Suprapubic skin (tissue), 4 donors: Measurements from ENCODE around the gene CLIC3. TPM values are rescaled to one million over a fixed set of nuclear protein-coding genes. Genes with fewer than 3 reads are reported as not detected.
A peak's percentile ranks its signal among the peaks of the same experiment; 100 is the strongest.

ENCODE experiments used
- DNase-seq, 2 donors: peaks; one replicate each; pipeline ENCODE4 v3.0.0-alpha.2; 2019; ENCODE audit warnings: low spot score in 2 of 2
- H3K27ac ChIP-seq: fragments of 200-600 bp; sonication (generic); one replicate; pipeline ENCODE4 v1.5.1; 2019
- H3K27me3 ChIP-seq: fragments of 200-600 bp; sonication (generic); one replicate; pipeline ENCODE4 v1.5.1; 2019
- H3K36me3 ChIP-seq: fragments of 200-600 bp; sonication (generic); one replicate; pipeline ENCODE4 v1.5.1; 2019
- H3K4me1 ChIP-seq: fragments of 200-600 bp; sonication (generic); one replicate; pipeline ENCODE4 v1.5.1; 2019
- H3K4me3 ChIP-seq: fragments of 200-600 bp; sonication (generic); one replicate; pipeline ENCODE4 v1.5.1; 2019; ENCODE audit warnings: mild to moderate bottlenecking
- H3K9me3 ChIP-seq: fragments of 200-600 bp; sonication (generic); one replicate; pipeline ENCODE4 v1.5.1; 2019
- EP300 ChIP-seq: sonication (generic); formaldehyde crosslinking; IDR thresholded peaks from one replicate; pipeline ENCODE4 v1.6.1; 2017; ENCODE audit warnings: antibody characterized with exemption
- POLR2A ChIP-seq, 2 donors: fragments of 450-650 bp; IDR thresholded peaks; one replicate each; pipeline ENCODE4 v1.6.1; 2017; ENCODE audit warnings: antibody characterized with exemption in 2 of 2, mild to moderate bottlenecking in 2 of 2, moderate library complexity in 2 of 2
- POLR2AphosphoS5 ChIP-seq, 3 donors: sonication (generic); formaldehyde crosslinking; IDR thresholded peaks; one replicate each; pipeline ENCODE4 v1.6.1; 2017; ENCODE audit warnings: antibody characterized with exemption in 3 of 3
- WGBS: methylation state at CpG from one replicate; pipeline ENCODE4 v1.1.5; 2018; 5-methylcytosine and 5-hydroxymethylcytosine counted together
- total RNA-seq, 4 donors: library from RNA; depleted of rRNA; stranded (reverse); fragments of >200 nt; gene quantifications; one replicate each; pipeline ENCODE4 v1.1.0, GENCODE V29; 2016
- TF ChIP-seq, protein P1 (sequence below), 2 donors: fragments of 200-600 bp in 1 of 2; fragments of 450-650 bp in 1 of 2; sonication (generic) in 1 of 2; IDR thresholded peaks; one replicate each; pipeline ENCODE4 v1.5.1; 2016 to 2019; ENCODE audit warnings: antibody characterized with exemption in 2 of 2, mild to moderate bottlenecking in 1 of 2, moderate library complexity in 1 of 2

The CLIC3 gene
- total RNA-seq, 4 donors from 2014 or later = 20.6 to 159 (median 130) TPM

DNA sequence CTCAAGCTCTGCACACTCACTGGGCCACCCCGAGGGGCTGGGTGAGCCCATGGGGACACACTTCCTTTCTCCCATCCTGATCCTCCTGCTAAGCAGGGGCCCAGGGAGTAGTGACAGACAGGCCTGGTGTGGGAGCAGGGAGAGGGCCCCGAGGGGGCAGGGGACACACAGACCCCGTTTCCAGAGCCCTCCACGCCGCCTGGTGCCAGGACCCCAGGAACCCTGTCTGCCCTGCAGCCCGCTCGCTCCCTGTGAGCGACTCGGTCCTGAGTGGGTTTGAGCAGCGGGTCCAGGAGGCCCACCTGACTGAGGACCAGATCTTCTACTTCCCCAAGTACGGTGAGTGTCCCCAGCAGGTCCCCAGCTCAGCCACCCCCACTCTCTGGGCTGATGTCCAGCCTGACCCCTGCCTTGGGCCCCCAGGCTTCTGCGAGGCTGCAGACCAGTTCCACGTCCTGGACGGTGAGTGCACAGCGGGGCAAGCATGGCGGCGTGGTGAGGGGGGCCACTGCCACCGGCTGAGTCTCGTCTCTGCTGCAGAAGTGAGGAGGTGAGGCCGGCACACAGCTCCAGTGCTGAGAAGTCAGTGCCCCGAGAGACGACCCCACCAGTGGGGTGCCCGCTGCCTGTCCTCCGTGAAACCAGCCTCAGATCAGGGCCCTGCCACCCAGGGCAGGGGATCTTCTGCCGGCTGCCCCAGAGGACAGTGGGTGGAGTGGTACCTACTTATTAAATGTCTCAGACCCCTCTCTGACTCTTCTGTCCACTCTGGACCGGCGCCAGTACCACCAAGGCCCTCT, 49.9 kb downstream of the CLIC3 start:
- no peaks in the 10 kb centered on the region for H3K27me3 ChIP-seq
- no peak overlapping the region for H3K4me3 ChIP-seq
- TF ChIP-seq EP300 (no peak), POLR2AphosphoS5 (IDR thresholded peaks at IDR 0.05) (no peak), POLR2A (IDR thresholded peaks at IDR 0.05) (no peak)
- TF ChIP-seq, protein P1, sequence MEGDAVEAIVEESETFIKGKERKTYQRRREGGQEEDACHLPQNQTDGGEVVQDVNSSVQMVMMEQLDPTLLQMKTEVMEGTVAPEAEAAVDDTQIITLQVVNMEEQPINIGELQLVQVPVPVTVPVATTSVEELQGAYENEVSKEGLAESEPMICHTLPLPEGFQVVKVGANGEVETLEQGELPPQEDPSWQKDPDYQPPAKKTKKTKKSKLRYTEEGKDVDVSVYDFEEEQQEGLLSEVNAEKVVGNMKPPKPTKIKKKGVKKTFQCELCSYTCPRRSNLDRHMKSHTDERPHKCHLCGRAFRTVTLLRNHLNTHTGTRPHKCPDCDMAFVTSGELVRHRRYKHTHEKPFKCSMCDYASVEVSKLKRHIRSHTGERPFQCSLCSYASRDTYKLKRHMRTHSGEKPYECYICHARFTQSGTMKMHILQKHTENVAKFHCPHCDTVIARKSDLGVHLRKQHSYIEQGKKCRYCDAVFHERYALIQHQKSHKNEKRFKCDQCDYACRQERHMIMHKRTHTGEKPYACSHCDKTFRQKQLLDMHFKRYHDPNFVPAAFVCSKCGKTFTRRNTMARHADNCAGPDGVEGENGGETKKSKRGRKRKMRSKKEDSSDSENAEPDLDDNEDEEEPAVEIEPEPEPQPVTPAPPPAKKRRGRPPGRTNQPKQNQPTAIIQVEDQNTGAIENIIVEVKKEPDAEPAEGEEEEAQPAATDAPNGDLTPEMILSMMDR (IDR thresholded peaks at IDR 0.05) = no peak
- 85% methylated on average over 15 of the region's 27 CpGs for WGBS
- peaks cover 49% of the 10 kb centered on the region for H3K4me1 ChIP-seq
- no peak overlapping the region for H3K27ac ChIP-seq
- no peak for DNase-seq
- peaks cover 16% of the 10 kb centered on the region for H3K36me3 ChIP-seq
- H3K9me3 ChIP-seq = no peaks in the 10 kb centered on the region

DNA sequence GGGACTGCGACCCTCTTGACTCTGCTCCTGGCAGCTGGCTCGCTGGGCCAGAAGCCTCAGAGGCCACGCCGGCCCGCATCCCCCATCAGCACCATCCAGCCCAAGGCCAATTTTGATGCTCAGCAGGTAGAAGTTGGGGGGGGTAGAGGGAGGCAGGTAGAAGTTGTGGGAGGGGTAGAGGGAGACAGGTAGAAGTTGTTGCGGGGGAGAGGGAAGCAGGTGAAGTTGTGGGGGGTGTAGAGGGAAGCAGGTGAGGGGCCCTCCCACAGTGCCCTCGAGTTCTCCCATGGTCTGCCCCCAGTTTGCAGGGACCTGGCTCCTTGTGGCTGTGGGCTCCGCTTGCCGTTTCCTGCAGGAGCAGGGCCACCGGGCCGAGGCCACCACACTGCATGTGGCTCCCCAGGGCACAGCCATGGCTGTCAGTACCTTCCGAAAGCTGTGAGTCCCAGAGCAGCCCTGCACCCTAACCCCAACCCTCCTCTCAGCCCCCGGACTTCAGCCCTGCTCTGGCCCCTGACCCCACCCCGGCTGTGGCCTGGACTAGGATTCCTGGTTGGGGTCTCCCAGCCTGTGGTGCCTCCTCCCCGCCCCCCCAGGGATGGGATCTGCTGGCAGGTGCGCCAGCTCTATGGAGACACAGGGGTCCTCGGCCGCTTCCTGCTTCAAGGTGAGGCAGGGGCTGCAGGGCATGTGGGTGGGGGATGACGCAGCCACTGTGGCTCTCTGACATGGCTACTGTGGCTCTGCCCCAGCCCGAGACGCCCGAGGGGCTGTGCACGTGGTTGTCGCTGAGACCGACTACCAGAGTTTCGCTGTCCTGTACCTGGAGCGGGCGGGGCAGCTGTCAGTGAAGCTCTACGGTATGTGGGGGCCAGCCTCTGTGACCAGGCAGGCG, 50.8 kb downstream of the CLIC3 start:
- Histone ChIP-seq H3K9me3 (no peaks in the 10 kb centered on the region), H3K27me3 (no peaks in the 10 kb centered on the region), H3K4me1 (peaks cover 48% of the 10 kb centered on the region), H3K4me3 (no peak overlapping the region), H3K36me3 (peaks cover 25% of the 10 kb centered on the region), H3K27ac (no peak overlapping the region)
- 79% methylated on average over 17 of the region's 30 CpGs for WGBS
- TF ChIP-seq, protein P1 (IDR thresholded peaks at IDR 0.05) = no peak
- no peak for TF ChIP-seq POLR2A (IDR thresholded peaks at IDR 0.05)
- peak in 1 of 2 donors; percentile 68 for DNase-seq

Other genes starting within 250 kb of the CLIC3 start
- gene LCN6, start 248.0 kb downstream of the CLIC3 start, total RNA-seq = 1 to 10 TPM; 4.0 to 8.3 (median 5.9) TPM
- gene LCN8, start 238.3 kb downstream of the CLIC3 start, total RNA-seq = not detected
- gene LCN15, start 232.1 kb downstream of the CLIC3 start, total RNA-seq = under 1 TPM in 1 of 4 donors, not detected in 3; 0.21 TPM
- 100 to 1,000 TPM in 2 of 4 donors, 10 to 100 TPM in 2; 71.1 to 148 (median 115) TPM for gene TMEM141, start 205.2 kb downstream of the CLIC3 start, total RNA-seq
- gene CCDC183, start 200.2 kb downstream of the CLIC3 start, total RNA-seq = 10 to 100 TPM in 1 of 4 donors, 1 to 10 TPM in 3; 1.1 to 10.3 (median 2.3) TPM
- gene RABL6, start 188.6 kb downstream of the CLIC3 start, total RNA-seq = 10 to 100 TPM; 54.2 to 70.7 (median 61.0) TPM
- gene AJM1, start 154.1 kb downstream of the CLIC3 start, total RNA-seq = 1 to 10 TPM; 1.6 to 3.1 (median 2.2) TPM
- 10 to 100 TPM; 41.9 to 64.2 (median 46.6) TPM for gene PHPT1, start 147.2 kb downstream of the CLIC3 start, total RNA-seq
- gene MAMDC4, start 144.2 kb downstream of the CLIC3 start, total RNA-seq = 1 to 10 TPM; 1.3 to 3.9 (median 1.8) TPM
- gene EDF1, start 130.3 kb downstream of the CLIC3 start, total RNA-seq = 100 to 1,000 TPM; 236 to 328 (median 311) TPM
- 10 to 100 TPM in 2 of 4 donors, 1 to 10 TPM in 2; 8.6 to 16.1 (median 10.5) TPM for gene TRAF2, start 110.1 kb downstream of the CLIC3 start, total RNA-seq
- 100 to 1,000 TPM; 101 to 166 (median 142) TPM for gene FBXW5, start 51.8 kb downstream of the CLIC3 start, total RNA-seq
- gene C8G, start 51.3 kb downstream of the CLIC3 start, total RNA-seq = 1 to 10 TPM in 1 of 4 donors, not detected in 3; 2.7 TPM
- gene LCN12, start 44.3 kb downstream of the CLIC3 start, total RNA-seq = 1 to 10 TPM in 1 of 4 donors, not detected in 3; 3.7 TPM
- gene PTGDS, start 19.1 kb downstream of the CLIC3 start, total RNA-seq = 10 to 100 TPM in 3 of 4 donors, 1 to 10 TPM in 1; 4.3 to 31.7 (median 25.7) TPM
- gene LCNL1, start 13.6 kb downstream of the CLIC3 start, total RNA-seq = under 1 TPM in 2 of 4 donors, not detected in 2; 0.18 to 0.40 TPM
- 10 to 100 TPM; 43.2 to 68.6 (median 61.5) TPM for gene PAXX, start 4.1 kb downstream of the CLIC3 start, total RNA-seq
- gene ABCA2, start 31.7 kb upstream of the CLIC3 start, total RNA-seq = 10 to 100 TPM; 10.4 to 44.7 (median 33.4) TPM
- gene FUT7, start 35.5 kb upstream of the CLIC3 start, total RNA-seq = under 1 TPM in 1 of 4 donors, not detected in 3; 0.72 TPM
- gene NPDC1, start 49.6 kb upstream of the CLIC3 start, total RNA-seq = 10 to 100 TPM; 22.2 to 64.0 (median 47.3) TPM
- 10 to 100 TPM; 13.3 to 20.8 (median 16.7) TPM for gene ENTPD2, start 57.5 kb upstream of the CLIC3 start, total RNA-seq
- 10 to 100 TPM in 3 of 4 donors, 1 to 10 TPM in 1; 8.2 to 13.6 (median 13.3) TPM for gene SAPCD2, start 74.0 kb upstream of the CLIC3 start, total RNA-seq
- gene UAP1L1, start 80.9 kb upstream of the CLIC3 start, total RNA-seq = 10 to 100 TPM in 1 of 4 donors, 1 to 10 TPM in 3; 5.0 to 10.1 (median 6.8) TPM
- 10 to 100 TPM; 52.1 to 99.2 (median 63.1) TPM for gene MAN1B1, start 90.4 kb upstream of the CLIC3 start, total RNA-seq
- 100 to 1,000 TPM in 2 of 4 donors, 10 to 100 TPM in 2; 71.4 to 139 (median 96.5) TPM for gene DPP7, start 118.2 kb upstream of the CLIC3 start, total RNA-seq
- under 1 TPM in 3 of 4 donors, not detected in 1; 0.16 to 0.25 (median 0.16) TPM for gene GRIN1, start 142.6 kb upstream of the CLIC3 start, total RNA-seq
- gene LRRC26, start 173.5 kb upstream of the CLIC3 start, total RNA-seq = 10 to 100 TPM in 1 of 4 donors, 1 to 10 TPM in 3; 5.4 to 37.2 (median 7.9) TPM
- gene TMEM210, start 175.5 kb upstream of the CLIC3 start, total RNA-seq = not detected
- 10 to 100 TPM; 24.8 to 99.8 (median 54.9) TPM for gene ANAPC2, start 192.0 kb upstream of the CLIC3 start, total RNA-seq
- 10 to 100 TPM; 45.9 to 72.0 (median 71.1) TPM for gene SSNA1, start 192.1 kb upstream of the CLIC3 start, total RNA-seq
- 10 to 100 TPM; 12.6 to 23.6 (median 18.7) TPM for gene TPRN, start 204.2 kb upstream of the CLIC3 start, total RNA-seq
- 10 to 100 TPM; 25.0 to 52.4 (median 40.8) TPM for gene TMEM203, start 209.1 kb upstream of the CLIC3 start, total RNA-seq
- 10 to 100 TPM; 13.4 to 21.0 (median 20.6) TPM for gene NDOR1, start 209.1 kb upstream of the CLIC3 start, total RNA-seq
- gene RNF208, start 225.7 kb upstream of the CLIC3 start, total RNA-seq = 1 to 10 TPM; 2.8 to 7.5 (median 5.2) TPM
- 10 to 100 TPM; 22.8 to 65.7 (median 44.2) TPM for gene CYSRT1, start 228.6 kb upstream of the CLIC3 start, total RNA-seq
- gene RNF224, start 230.9 kb upstream of the CLIC3 start, total RNA-seq = 1 to 10 TPM in 3 of 4 donors, under 1 TPM in 1; 0.34 to 2.0 (median 1.1) TPM
- gene SLC34A3, start 234.3 kb upstream of the CLIC3 start, total RNA-seq = under 1 TPM in 1 of 4 donors, not detected in 3; 0.34 TPM
- gene TUBB4B, start 244.7 kb upstream of the CLIC3 start, total RNA-seq = 100 to 1,000 TPM; 225 to 708 (median 639) TPM